H1 (cell line): Measurements from ENCODE around the gene CD38. TPM values are rescaled to one million over a fixed set of nuclear protein-coding genes. Genes with fewer than 3 reads are reported as not detected.

Experiments used
- CEBPB ChIP-seq: IDR thresholded peaks from 2 replicates; pipeline ENCODE4 v1.6.1; 2012; ENCODE audit warnings: low read depth, low read length
- GTF2F1 ChIP-seq: IDR thresholded peaks from 2 replicates; pipeline ENCODE4 v1.6.1; 2012; ENCODE audit warnings: low read depth, low read length, improper control_type of control experiment, borderline replicate concordance
- JUN ChIP-seq: IDR thresholded peaks from 2 replicates; pipeline ENCODE4 v1.6.1; 2011; ENCODE audit warnings: low read depth, mild to moderate bottlenecking, improper control_type of control experiment, low read length
- NRF1 ChIP-seq: IDR thresholded peaks from 2 replicates; pipeline ENCODE4 v1.6.1; 2011; ENCODE audit warnings: mild to moderate bottlenecking, low read depth, low read length, improper control_type of control experiment
- polyA plus RNA-seq, 7 experiments: library from polyadenylated mRNA; depleted of rRNA in 3 of 7; stranded (reverse) in 5 of 7; unstranded in 2 of 7; fragments of >200 nt in 5 of 7; fragments of 200-250 nt in 2 of 7; gene quantifications; 1 replicate in 5 of 7; 2 replicates in 1 of 7; 4 replicates in 1 of 7; pipeline versions ENCODE4 v1.2.1 to v1.2.3, GENCODE V29; 2011 to 2013; ENCODE audit warnings: missing spikeins in 2 of 7, mixed read lengths in 2 of 7
- total RNA-seq: library from RNA; stranded (reverse); fragmentation: NEBNext Ultra II Directional; extraction: Animal tissue kit (Norgen Biotek cat#: 25700); gene quantifications from 2 replicates; pipeline ENCODE4 v1.2.1, GENCODE V29; 2021
- TF ChIP-seq, protein P1 (sequence below), 3 experiments: IDR thresholded peaks; 1 replicate in 2 of 3; 2 replicates in 1 of 3; pipeline versions ENCODE4 v1.5.1 to v1.6.1; 2011; ENCODE audit warnings: low read length in 3 of 3, mild to moderate bottlenecking in 3 of 3, inconsistent platforms in 2 of 3, low read depth in 1 of 3, moderate library complexity in 1 of 3; ENCODE audit not compliant: insufficient read depth in 1 of 3; ENCODE audit errors: control extremely low read depth in 1 of 3
- TF ChIP-seq, protein P2 (sequence below): IDR thresholded peaks from 2 replicates; pipeline ENCODE4 v1.6.1; 2012; ENCODE audit warnings: inconsistent platforms

The CD38 gene
- total and polyA plus RNA-seq, 2 of the 8 experiments (the other 6 are each of a cell fraction or from before 2014, with no cell fraction given) = 0.14 to 0.24 TPM

DNA sequence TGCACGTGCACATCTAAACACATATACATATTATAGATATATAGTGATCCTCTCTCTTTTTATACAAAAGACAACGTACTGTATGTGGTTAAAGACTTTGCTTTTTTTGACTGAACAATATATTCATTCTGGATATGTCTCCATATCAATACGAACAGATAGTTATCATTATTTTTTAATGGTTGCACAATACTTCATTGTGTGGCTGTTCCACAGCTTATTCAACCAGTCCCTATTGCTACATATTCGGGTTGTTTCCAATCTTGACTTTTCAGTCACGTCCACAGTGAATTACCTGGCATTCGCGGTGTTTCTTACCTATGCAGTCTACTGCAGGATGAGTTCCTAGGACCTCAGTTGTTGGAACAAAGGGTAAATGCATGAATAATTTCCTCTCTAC lies 107.3 kb downstream of the CD38 start (continued):
- no peak for TF ChIP-seq JUN
- TF ChIP-seq CEBPB = no peak
- TF ChIP-seq, protein P1, sequence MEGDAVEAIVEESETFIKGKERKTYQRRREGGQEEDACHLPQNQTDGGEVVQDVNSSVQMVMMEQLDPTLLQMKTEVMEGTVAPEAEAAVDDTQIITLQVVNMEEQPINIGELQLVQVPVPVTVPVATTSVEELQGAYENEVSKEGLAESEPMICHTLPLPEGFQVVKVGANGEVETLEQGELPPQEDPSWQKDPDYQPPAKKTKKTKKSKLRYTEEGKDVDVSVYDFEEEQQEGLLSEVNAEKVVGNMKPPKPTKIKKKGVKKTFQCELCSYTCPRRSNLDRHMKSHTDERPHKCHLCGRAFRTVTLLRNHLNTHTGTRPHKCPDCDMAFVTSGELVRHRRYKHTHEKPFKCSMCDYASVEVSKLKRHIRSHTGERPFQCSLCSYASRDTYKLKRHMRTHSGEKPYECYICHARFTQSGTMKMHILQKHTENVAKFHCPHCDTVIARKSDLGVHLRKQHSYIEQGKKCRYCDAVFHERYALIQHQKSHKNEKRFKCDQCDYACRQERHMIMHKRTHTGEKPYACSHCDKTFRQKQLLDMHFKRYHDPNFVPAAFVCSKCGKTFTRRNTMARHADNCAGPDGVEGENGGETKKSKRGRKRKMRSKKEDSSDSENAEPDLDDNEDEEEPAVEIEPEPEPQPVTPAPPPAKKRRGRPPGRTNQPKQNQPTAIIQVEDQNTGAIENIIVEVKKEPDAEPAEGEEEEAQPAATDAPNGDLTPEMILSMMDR (IDR thresholded peaks at IDR 0.05; ENCODE audit: control extremely low read depth in 1 of 3, insufficient read depth in 1 of 3, low read depth in 1 of 3, low read length in 3 of 3) = no peak
- TF ChIP-seq, protein P2, sequence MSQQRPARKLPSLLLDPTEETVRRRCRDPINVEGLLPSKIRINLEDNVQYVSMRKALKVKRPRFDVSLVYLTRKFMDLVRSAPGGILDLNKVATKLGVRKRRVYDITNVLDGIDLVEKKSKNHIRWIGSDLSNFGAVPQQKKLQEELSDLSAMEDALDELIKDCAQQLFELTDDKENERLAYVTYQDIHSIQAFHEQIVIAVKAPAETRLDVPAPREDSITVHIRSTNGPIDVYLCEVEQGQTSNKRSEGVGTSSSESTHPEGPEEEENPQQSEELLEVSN = no peak
- TF ChIP-seq GTF2F1 = no peak
- TF ChIP-seq NRF1 = no peak
